Activated CD4-positive, alpha-beta T cell treated with anti-CD3 and anti-CD28 coated beads, Interleukin-2, amount 50 U/mL, for 24 hours (primary cell): ENCODE measurements around the gene FIG4.
"Not testable (repeated sequence)": the region's sequence is repeated elsewhere in the genome, so short reads cannot be mapped to it uniquely, and the experiment has no call there.

Experiments used
- DNase-seq, 2 donors: peaks; one replicate each; pipeline ENCODE4 v3.0.0-alpha.2; 2020; ENCODE audit warnings: low read depth in 1 of 2, low spot score in 1 of 2

The FIG4 gene

GRCh38 chr6:109841869-109842268 lies 150.8 kb downstream of the FIG4 start:
- no peak for DNase-seq

GRCh38 chr6:109852713-109853112 lies 161.6 kb downstream of the FIG4 start:
- DNase-seq = no peak

DNA sequence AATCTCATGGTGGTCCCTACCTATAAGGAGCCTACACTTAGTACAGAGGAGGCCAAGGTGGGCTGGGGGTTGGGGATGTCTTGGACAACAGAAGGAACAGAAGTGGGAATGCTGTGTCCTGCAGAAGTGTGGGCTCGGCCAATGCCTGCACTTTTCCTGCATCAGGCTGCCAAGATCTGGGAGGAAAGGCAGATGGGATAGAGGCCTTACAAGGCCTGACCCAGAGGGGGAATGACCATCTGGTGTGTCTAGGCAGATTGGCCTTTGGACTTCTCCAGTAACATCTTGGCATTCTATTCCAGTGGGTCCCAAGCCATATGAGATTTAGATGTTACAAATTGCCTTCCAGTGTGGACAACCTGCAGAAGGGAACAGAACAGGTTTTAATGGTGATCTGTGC lies 162.3 kb downstream of the FIG4 start:
- DNase-seq = no peak

DNA sequence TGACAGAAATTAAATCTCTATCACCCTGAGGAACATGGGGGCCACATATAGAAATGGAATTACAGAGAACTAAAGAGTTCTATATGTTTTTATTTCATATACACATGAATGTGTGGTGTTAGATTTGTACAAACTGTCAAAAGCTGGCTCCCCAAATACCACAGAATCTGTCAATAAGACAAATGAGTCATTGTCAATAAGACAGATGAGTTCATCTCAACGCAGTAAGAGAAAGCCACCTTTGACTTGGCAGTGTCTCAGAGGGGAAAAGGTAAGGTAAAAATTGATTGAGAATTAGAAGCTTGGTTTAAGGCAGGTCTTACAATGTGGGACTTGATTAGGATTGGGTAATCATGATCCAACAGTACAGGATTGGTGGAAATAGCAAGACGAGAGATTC lies 162.9 kb downstream of the FIG4 start:
- no peak for DNase-seq

- no peak for DNase-seq
Measured at GRCh38 chr6:109854541-109855308, 163.6 kb downstream of the FIG4 start.

DNA sequence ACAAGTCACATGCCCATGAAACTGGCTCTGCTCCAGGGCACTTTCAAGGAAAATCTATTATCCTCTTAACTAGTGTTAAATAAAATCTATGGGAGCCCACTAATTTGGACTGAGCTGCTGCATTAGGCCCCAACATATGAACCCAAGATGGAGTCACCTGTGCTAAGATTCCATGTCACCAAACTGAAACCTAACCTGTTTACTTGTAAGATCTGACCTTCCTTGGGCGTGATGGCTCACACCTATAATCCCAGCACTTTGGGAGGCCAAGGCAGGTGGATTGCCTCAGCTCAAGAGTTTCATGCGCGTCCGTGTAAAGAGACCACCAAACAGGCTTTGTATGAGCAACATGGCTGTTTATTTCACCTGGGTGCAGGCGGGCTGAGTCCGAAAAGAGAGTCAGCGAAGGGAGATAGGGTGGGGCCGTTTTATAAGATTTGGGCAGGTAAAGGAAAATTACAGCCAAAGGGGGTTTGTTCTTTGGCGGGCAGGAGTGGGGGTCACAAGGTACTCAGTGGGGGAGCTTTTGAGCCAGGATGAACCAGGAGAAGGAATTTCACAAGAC lies 164.5 kb downstream of the FIG4 start:
- DNase-seq = not testable (repeated sequence)

GRCh38 chr6:109861946-109862345 lies 170.8 kb downstream of the FIG4 start:
- no peak for DNase-seq

DNA sequence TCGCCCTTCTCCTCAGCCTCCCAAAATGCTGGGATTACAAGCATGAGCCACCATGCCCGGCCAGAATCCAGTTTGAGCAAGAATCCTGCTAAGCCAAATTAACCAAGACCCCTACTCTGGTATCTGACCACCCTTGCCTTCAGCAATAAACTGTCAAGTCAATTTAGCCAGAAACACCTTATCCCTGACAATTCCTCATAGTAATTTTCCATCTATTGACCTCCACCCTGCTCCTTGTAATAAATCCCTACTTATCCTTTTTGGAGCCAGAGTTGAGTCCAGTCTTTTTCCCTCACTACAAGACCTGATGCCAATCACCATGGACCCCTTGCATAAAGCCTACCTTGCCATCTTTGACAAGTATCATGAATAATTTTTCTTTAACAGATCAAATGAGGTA lies 173.0 kb downstream of the FIG4 start:
- no peak for DNase-seq

- no peak for DNase-seq
Measured at GRCh38 chr6:109865968-109866367, 174.9 kb downstream of the FIG4 start.

DNA sequence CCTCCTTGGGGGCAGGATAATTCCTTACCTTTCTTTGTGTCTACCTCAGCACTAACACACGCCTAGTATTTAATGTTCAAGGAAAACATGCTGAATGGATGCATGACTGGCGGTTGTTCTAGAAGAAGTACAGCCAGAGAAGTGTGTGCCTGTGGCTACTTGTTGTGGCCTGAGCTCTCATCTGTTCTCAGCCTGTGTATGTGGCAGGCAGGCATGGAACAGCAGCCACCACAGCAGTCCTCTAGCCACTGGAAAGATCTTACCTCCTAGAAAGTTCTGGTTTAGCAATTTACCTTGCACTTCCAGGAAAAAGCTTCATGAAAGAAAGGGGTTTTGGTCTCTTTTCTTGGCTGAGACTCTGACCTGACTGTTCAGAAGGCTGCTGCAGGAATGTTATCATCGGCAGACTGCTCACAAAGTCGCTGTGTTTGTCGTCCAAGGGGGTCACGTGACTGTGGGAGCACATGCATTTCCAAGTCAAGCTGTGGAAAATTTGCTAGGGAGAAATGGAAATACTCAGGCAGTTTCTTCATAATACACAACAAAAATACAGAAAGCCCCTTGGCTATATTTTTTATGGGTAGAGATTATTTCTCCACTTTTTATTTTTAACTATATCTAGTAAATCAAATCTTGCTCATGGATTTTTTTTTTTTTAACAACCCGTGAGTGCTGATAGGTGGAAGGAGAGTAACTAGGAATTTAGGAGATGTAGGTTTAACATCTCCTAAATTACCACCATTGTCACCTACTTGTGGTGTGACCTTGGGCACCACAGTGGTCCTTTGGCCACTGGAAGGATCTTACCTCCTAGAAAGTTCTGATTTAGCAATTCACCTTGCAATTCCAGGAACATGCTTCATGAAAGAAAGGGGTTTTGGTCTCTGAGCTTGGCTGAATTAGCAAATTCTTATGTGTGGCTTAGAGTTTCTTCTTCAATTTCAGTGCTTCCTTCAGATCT lies 176.2 kb downstream of the FIG4 start:
- DNase-seq = no peak

- no peak for DNase-seq
Measured at GRCh38 chr6:109867970-109868358, 176.9 kb downstream of the FIG4 start.

- not testable (repeated sequence) for DNase-seq
Measured at GRCh38 chr6:109869398-109870088, 178.4 kb downstream of the FIG4 start.

DNA sequence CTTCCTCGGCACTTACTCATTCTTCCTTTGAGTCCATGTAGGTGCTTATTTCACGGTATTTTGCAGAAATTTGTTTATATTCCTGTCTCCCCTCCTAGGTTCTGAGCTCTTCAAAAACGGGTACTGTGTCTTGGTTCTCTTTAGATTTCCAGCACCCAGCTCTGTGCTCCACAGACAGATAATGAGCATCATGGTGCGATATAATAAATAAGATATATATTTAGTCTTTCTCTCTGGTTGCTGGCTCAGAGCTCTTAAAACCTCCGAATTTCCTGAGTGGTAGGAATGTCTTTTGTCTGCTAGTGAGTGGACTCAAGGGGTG lies 179.0 kb downstream of the FIG4 start:
- DNase-seq = no peak

- no peak for DNase-seq
Measured at GRCh38 chr6:109872549-109872948, 181.5 kb downstream of the FIG4 start.

DNA sequence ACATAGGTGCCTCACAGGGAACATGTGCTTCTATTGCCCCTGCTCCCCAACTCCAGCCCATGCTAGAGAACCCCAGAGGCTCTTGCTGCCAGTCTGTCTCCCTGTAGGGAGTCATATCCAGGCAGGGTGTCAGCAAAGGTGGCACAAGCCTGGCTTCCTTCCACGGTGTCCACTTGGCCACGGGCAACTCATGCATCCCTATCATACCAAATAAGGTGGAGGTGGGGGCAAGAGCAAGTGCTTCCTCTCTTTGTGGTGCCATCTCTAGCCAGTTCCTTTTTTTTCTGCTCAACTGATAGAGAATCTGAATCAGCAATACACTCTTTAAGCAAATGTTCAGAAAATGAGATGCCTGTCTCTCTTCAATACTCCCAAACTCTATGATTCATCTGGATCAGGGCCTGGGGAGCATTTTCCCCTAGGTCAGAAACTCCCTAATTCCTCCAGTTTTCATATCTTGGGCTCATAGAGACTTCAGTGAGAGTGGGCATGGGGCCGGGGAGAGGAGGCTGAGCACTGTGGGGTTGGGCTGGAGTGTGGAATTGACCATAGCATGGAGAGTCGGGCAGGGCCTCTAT lies 182.0 kb downstream of the FIG4 start:
- no peak for DNase-seq

- no peak for DNase-seq
Measured at GRCh38 chr6:109874086-109874485, 183.0 kb downstream of the FIG4 start.

GRCh38 chr6:109874621-109875020 lies 183.5 kb downstream of the FIG4 start:
- DNase-seq = no peak
